Esophagus muscularis mucosa (tissue), 4 donors: ENCODE results near the gene CSGALNACT2. TPM values are rescaled to one million over a fixed set of nuclear protein-coding genes. Genes with fewer than 3 reads are reported as not detected.

Experiments
- DNase-seq: peaks from one replicate; pipeline ENCODE4 v3.0.0-alpha.2; 2017; ENCODE audit errors: extremely low spot score
- H3K27ac ChIP-seq, 4 donors: fragments of 200-600 bp; sonication (generic); replicated peaks in 1 of 4; 1 replicate in 3 of 4; 2 replicates in 1 of 4; pipeline ENCODE4 v1.5.1; 2016 to 2019; ENCODE audit warnings: mild to moderate bottlenecking in 1 of 4
- H3K27me3 ChIP-seq, 4 donors: fragments of 200-600 bp; sonication (generic); one replicate each; pipeline versions ENCODE4 v1.5.1 to v1.6.0; 2016 to 2019
- H3K36me3 ChIP-seq, 4 donors: fragments of 200-600 bp; sonication (generic); one replicate each; pipeline ENCODE4 v1.5.1; 2016 to 2019
- H3K4me1 ChIP-seq, 4 donors: fragments of 200-600 bp; sonication (generic); one replicate each; pipeline ENCODE4 v1.5.1; 2016 to 2019
- H3K4me3 ChIP-seq, 4 donors: fragments of 200-600 bp; sonication (generic); 1 replicate in 2 of 4; 2 replicates in 2 of 4; pipeline ENCODE4 v1.5.1; 2016 to 2019; ENCODE audit warnings: mild to moderate bottlenecking in 4 of 4, moderate library complexity in 1 of 4
- H3K9me3 ChIP-seq, 4 donors: fragments of 200-600 bp; sonication (generic); 1 replicate in 3 of 4; 2 replicates in 1 of 4; pipeline ENCODE4 v1.5.1; 2016 to 2019
- EP300 ChIP-seq: sonication (generic); formaldehyde crosslinking; IDR thresholded peaks from one replicate; pipeline ENCODE4 v1.6.1; 2017; ENCODE audit warnings: antibody characterized with exemption
- POLR2A ChIP-seq: fragments of 450-650 bp; IDR thresholded peaks from one replicate; pipeline ENCODE4 v1.6.1; 2017; ENCODE audit warnings: antibody characterized with exemption, moderate library complexity, mild to moderate bottlenecking, low read depth
- POLR2AphosphoS5 ChIP-seq, 2 donors: sonication (generic); formaldehyde crosslinking; IDR thresholded peaks; one replicate each; pipeline ENCODE4 v1.6.1; 2017; ENCODE audit warnings: antibody characterized with exemption in 2 of 2
- WGBS: methylation state at CpG from one replicate; pipeline ENCODE4 v1.1.5; 2018; 5-methylcytosine and 5-hydroxymethylcytosine counted together
- intact Hi-C: fragments of 100-400 bp; cut with DNase I; formaldehyde crosslinking; loops from one replicate; pipeline ENCODE4 v1.15.1; 2023
- total RNA-seq, 4 donors: library from RNA; depleted of rRNA; stranded (reverse); fragments of >200 nt; gene quantifications; one replicate each; pipeline versions ENCODE4 v1.1.0 to v1.2.1, GENCODE V29; 2016
- TF ChIP-seq, protein P1 (sequence below), 3 experiments: fragments of 200-600 bp in 2 of 3; fragments of 450-650 bp in 1 of 3; sonication (generic) in 2 of 3; IDR thresholded peaks; one replicate each; pipeline ENCODE4 v1.5.1; 2017 to 2019; ENCODE audit warnings: antibody characterized with exemption in 3 of 3, mild to moderate bottlenecking in 2 of 3, moderate library complexity in 1 of 3

The CSGALNACT2 gene
- total RNA-seq, 4 donors from 2014 or later = 25.6 to 39.5 (median 33.9) TPM

DNA sequence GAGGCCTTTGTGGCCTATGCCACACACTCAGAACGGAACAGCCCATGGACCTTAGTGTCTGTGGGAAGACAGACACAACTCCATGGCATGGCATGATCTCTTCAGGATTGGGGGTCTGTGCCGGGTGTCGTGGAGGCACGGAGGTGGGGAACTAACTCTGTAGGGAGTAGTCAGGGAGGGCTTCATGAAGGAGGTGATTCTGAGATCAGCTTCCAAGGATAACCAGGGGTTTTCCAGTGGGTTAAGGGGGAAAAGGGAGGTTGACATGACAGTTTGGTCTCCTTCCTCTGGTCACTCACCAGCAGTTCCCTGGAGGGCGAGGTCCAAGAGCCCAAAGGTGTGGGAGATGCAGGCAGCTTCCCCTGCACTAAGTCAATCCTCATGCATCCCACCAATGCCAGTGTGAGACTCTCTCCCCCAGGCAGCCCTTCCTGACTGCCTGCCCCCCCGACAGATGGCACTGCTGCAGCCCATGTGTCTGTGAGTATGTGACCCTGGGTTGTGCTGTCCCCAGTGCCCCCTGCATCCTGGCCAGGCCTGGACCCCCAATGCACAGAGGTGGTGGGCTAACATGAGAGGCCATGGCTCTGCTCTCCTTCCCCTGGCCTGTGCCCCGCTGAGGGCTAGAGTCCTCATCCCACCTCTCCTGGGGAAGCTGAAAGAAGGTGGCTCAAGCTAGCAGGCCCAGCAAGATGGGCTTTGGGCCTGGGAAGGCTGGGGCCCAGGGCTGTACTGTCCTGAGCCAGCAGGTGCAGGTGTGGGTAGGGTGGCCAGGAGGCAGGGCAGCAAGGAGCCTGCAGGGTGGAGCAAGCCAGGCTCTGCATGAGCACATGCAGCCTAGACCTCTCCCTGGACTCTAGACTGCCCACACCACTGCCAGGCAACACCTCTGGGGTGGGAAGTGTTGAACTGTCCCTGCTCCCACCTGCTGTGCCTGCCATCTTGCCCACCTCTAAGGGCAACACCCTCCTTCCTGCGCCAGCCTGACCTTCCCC lies 88.9 kb downstream of the CSGALNACT2 start:
- TF ChIP-seq POLR2A (no peak), EP300 (no peak), POLR2AphosphoS5 (IDR thresholded peaks at IDR 0.05) (no peak)
- TF ChIP-seq, protein P1, sequence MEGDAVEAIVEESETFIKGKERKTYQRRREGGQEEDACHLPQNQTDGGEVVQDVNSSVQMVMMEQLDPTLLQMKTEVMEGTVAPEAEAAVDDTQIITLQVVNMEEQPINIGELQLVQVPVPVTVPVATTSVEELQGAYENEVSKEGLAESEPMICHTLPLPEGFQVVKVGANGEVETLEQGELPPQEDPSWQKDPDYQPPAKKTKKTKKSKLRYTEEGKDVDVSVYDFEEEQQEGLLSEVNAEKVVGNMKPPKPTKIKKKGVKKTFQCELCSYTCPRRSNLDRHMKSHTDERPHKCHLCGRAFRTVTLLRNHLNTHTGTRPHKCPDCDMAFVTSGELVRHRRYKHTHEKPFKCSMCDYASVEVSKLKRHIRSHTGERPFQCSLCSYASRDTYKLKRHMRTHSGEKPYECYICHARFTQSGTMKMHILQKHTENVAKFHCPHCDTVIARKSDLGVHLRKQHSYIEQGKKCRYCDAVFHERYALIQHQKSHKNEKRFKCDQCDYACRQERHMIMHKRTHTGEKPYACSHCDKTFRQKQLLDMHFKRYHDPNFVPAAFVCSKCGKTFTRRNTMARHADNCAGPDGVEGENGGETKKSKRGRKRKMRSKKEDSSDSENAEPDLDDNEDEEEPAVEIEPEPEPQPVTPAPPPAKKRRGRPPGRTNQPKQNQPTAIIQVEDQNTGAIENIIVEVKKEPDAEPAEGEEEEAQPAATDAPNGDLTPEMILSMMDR (IDR thresholded peaks at IDR 0.05) = no peak
- Histone ChIP-seq H3K9me3 (no peaks in the 10 kb centered on the region), H3K4me3 (no peak overlapping the region), H3K4me1 (peaks cover 9 to 22% (median 15%) of the 10 kb centered on the region in 4 donors), H3K27ac (no peak overlapping the region), H3K27me3 (peaks cover 0 to 55% (median 16%) of the 10 kb centered on the region in 4 donors), H3K36me3 (no peaks in the 10 kb centered on the region)
- intact Hi-C loops = no loop called here
- DNase-seq = no peak
- WGBS = 93% methylated on average over 5 of the region's 8 CpGs

DNA sequence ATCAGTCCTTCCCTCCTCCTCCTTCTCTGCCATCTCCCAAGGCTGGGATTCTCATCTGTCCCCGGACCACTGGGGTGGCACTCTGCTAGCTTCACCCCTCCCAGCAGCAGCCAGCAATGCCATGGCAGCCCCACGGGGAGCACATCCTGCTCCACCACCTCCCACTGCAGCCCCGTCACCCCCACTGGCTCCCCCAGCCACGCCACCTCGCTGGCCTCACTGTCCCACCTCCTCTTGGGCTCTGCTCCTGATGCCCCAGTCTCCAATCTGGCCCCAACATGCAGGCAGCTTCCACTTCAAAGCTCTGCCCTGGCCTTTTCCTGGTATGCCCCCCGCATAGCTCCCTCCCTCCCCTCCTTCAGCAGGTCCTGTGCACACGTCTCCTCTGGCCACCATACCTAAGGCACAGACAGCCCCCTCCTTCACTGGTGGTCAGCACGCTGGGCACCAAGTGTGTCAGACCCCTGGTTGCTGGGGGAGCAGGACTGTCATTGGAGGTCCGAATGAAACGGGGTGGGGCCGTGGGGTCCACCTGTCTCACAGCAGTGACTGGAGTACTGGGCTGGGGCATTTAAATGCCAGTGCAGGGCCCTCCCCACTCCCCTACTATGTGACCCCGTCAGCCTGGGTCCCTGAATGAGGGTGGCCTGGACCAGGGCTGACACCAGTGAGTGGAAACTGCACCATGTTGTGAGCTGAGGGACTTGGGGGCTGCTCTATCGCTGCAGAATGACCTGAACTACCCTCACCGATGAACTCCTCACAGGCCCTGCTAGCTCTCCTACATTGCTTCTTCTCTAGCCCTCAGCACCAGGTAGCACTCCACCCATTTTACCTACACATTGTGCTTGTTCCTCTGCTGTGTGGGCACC lies 89.9 kb downstream of the CSGALNACT2 start:
- TF ChIP-seq POLR2AphosphoS5 (IDR thresholded peaks at IDR 0.05) = no peak
- intact Hi-C loops = no loop called here
- no peak overlapping the region for H3K27ac ChIP-seq
- no peaks in the 10 kb centered on the region for H3K36me3 ChIP-seq
- H3K4me1 ChIP-seq = peaks cover 9 to 22% (median 15%) of the 10 kb centered on the region in 4 donors
- WGBS = 80% methylated on average over 13 of the region's 14 CpGs
- H3K9me3 ChIP-seq = no peaks in the 10 kb centered on the region
- H3K27me3 ChIP-seq = peaks cover 0 to 59% (median 16%) of the 10 kb centered on the region in 4 donors
- no peak for DNase-seq
- H3K4me3 ChIP-seq = peak overlapping the region in 1 of 4 donors; percentile 46

DNA sequence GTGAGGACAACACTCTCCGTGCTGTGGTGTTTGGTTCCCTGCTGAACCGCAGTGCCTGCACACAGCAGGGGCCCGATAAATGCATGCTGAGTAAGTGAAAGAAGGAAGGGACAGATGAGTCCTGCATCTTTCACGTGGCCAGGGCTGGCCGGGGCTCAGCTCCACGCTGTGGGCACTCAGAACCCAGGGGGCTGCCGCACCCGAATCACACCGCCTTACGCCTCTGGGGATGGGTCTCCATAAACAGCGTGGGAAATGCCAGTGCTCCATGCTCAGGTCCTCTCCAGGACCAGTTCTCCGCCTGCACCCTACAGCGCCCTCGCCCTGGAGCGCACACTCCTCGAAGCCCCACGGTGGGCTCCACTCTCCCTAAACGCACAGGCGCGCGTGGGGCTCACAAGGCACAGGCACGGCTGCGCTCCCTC lies 90.5 kb downstream of the CSGALNACT2 start:
- intact Hi-C loops = no loop called here
- Histone ChIP-seq H3K4me3 (peak overlapping the region; percentile 43 to 56 (median 46)), H3K27ac (no peak overlapping the region), H3K4me1 (peaks cover 9 to 22% (median 15%) of the 10 kb centered on the region in 4 donors), H3K36me3 (no peaks in the 10 kb centered on the region), H3K27me3 (peaks cover 0 to 59% (median 16%) of the 10 kb centered on the region in 4 donors), H3K9me3 (no peaks in the 10 kb centered on the region)
- TF ChIP-seq EP300 (no peak), POLR2AphosphoS5 (IDR thresholded peaks at IDR 0.05) (no peak), POLR2A (no peak)
- TF ChIP-seq, protein P1 (IDR thresholded peaks at IDR 0.05) = no peak
- WGBS = 12% methylated on average over 20 of the region's 23 CpGs
- DNase-seq = no peak

DNA sequence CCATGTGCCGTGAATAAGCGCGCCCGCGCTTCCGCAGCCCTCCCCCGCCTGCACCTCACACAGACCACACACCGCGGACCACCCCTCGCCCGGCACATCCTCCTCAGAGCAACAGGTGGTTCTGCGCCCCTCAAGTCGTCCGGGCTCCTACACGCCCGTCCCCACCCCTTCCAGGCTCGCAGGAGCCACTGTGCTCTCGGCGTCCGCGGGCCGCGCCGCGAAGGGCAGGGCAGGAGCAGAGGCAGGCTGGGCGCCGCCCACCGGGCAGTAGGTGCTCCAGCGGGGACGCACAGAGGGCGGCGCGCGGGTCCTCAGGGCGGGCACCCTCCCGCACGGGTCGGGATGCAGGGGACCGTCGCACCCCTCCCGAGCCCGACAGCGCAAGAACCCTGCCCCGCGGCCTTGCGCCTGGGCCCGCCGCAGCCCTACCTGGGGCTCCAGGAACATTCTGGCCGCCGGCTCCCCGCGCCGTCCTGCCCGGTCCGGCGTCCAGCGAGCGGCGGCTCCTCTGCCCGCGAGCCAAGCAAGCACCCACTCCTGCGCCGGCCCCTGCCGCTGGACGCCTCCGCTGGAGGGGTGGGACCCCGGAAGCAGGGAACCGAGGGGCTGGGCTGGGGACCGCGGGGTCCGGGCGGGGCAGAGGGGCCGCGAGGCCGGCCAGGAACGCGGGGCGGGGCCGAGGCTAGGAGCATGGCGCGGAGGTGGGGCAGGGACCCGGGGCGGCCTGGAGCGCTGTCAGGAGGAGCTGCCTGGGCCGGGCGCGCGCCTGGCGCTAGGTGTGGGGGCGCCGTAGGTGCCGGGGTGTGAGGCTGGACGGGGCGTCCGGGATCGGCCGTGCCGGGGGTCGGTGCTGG lies 91.2 kb downstream of the CSGALNACT2 start:
- peak overlapping the region; percentile 43 to 56 (median 46) for H3K4me3 ChIP-seq
- WGBS = 3% methylated on average over 24 of the region's 99 CpGs
- TF ChIP-seq, protein P1 (IDR thresholded peaks at IDR 0.05) = no peak
- no peak for TF ChIP-seq EP300
- no peak for TF ChIP-seq POLR2A
- H3K27ac ChIP-seq = no peak overlapping the region
- no peak for DNase-seq
- H3K36me3 ChIP-seq = no peaks in the 10 kb centered on the region
- peaks cover 0 to 59% (median 16%) of the 10 kb centered on the region in 4 donors for H3K27me3 ChIP-seq
- intact Hi-C loops = no loop called here
- peaks cover 9 to 22% (median 15%) of the 10 kb centered on the region in 4 donors for H3K4me1 ChIP-seq
- no peaks in the 10 kb centered on the region for H3K9me3 ChIP-seq
